Measurements from ENCODE around the gene JDP2.

GRCh38 chr14:75520852-75521251, 93.0 kb downstream of the JDP2 start:
- no peak for TF ChIP-seq CTCF (IDR thresholded peaks at IDR 0.05; ENCODE audit: low read length)
- no peak for TF ChIP-seq EZH2 (IDR thresholded peaks at IDR 0.05; ENCODE audit: borderline replicate concordance, low read length)

Data from OCI-LY1 (cell line).